Liver (tissue), 3 donors: ENCODE measurements around the gene CORO2B.

Experiments used
- CTCF ChIP-seq: fragments of 150-350 bp; IDR thresholded peaks from 2 replicates; pipeline ENCODE4 v1.5.1; 2017; ENCODE audit warnings: improper control_type of control experiment, low read depth, low read length; ENCODE audit not compliant: missing input control
- EGR1 ChIP-seq, 2 donors: IDR thresholded peaks; 2 replicates each; pipeline ENCODE4 v1.6.1; 2016 to 2018; ENCODE audit warnings: antibody characterized with exemption in 2 of 2, low read depth in 2 of 2
- FOXA2 ChIP-seq: IDR thresholded peaks from 2 replicates; pipeline ENCODE4 v1.6.1; 2016; ENCODE audit warnings: antibody characterized with exemption
- GABPA ChIP-seq, 2 donors: IDR thresholded peaks in 1 of 2; conservative IDR thresholded peaks in 1 of 2; 2 replicates each; pipeline ENCODE4 v1.6.1; 2016; ENCODE audit warnings: antibody characterized with exemption in 2 of 2, mild to moderate bottlenecking in 1 of 2, moderate library complexity in 1 of 2
- HNF4G ChIP-seq: IDR thresholded peaks from 2 replicates; pipeline ENCODE4 v1.6.1; 2016; ENCODE audit warnings: antibody characterized with exemption
- RAD21 ChIP-seq, 2 donors: IDR thresholded peaks; 2 replicates each; pipeline ENCODE4 v1.6.1; 2016; ENCODE audit warnings: antibody characterized with exemption in 2 of 2, mild to moderate bottlenecking in 2 of 2
- REST ChIP-seq: IDR thresholded peaks from 2 replicates; pipeline ENCODE4 v1.6.1; 2016; ENCODE audit warnings: antibody characterized with exemption, mild to moderate bottlenecking
- SP1 ChIP-seq: IDR thresholded peaks from 2 replicates; pipeline ENCODE4 v1.6.1; 2018; ENCODE audit warnings: antibody characterized with exemption, mild to moderate bottlenecking
- YY1 ChIP-seq: IDR thresholded peaks from 2 replicates; pipeline ENCODE4 v1.6.1; 2016; ENCODE audit warnings: antibody characterized with exemption, mild to moderate bottlenecking
- donor health status: healthy.
- donor health status: healthy.

- no peak for TF ChIP-seq EGR1 (IDR thresholded peaks at IDR 0.05; ENCODE audit: low read depth in 2 of 2)
- no peak for TF ChIP-seq SP1
- no peak for TF ChIP-seq FOXA2
- TF ChIP-seq CTCF = no peak
- no peak for TF ChIP-seq YY1
- no peak for TF ChIP-seq GABPA (IDR thresholded peaks at IDR 0.05 in 1 of 2, conservative IDR thresholded peaks at IDR 0.05 in 1 of 2)
- no peak for TF ChIP-seq HNF4G
- no peak for TF ChIP-seq REST
- TF ChIP-seq RAD21 (IDR thresholded peaks at IDR 0.05) = no peak
These were observed 120.5 kb downstream of the CORO2B start for GRCh38 chr15:68699124-68699880.
